GM12872 (cell line): ENCODE measurements around the gene PWP1.
A peak's percentile ranks its signal among the peaks of the same experiment; 100 is the strongest.

Experiments used
- CTCF ChIP-seq: IDR thresholded peaks from 3 replicates; pipeline ENCODE4 v1.5.1; 2011; ENCODE audit warnings: low read depth, mild to moderate bottlenecking, low read length, moderate library complexity; ENCODE audit not compliant: insufficient read depth

PWP1 gene

GRCh38 chr12:107684029-107684795 is 1.4 kb upstream of the PWP1 start:
- no peak for TF ChIP-seq CTCF

DNA sequence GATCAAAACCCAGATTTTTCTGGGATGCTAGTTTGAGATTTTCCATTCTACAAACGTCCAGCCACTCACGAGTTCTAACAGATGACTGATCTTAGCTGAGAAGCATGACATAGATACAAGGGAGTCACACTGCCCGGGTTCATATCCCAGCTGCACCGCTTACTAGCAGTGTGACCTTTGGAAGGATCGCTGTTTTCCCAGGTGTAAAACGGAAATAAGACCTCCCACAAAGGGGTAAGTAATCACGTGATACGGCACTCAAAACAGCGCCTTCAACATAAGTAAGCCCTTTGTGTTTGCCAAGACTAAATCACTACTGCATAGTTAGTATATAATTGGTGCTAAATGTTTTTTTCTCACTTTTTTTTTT is 624 bp upstream of the PWP1 start:
- TF ChIP-seq CTCF = no peak

DNA sequence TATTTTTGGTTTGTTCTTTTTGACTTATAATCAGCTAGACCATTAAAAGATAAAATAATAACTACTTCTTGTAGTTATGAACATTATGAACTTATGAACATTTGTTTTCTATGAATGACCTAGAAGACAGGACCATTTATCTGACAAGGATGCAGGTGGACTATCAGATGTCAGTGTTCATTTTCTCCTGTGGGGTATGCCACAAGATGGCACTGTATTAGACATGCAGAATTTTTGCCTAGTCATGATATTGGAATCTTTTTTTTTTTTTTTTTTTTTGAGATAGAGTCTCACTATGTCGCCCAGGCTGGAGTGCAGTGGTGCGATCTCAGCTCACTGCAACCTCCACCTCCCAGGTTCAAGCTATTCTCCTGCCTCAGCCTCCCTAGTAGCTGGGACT is 10.2 kb downstream of the PWP1 start:
- 0 out of 3 replicates have a peak, but pooled peaks have one; percentile 9 for TF ChIP-seq CTCF

DNA sequence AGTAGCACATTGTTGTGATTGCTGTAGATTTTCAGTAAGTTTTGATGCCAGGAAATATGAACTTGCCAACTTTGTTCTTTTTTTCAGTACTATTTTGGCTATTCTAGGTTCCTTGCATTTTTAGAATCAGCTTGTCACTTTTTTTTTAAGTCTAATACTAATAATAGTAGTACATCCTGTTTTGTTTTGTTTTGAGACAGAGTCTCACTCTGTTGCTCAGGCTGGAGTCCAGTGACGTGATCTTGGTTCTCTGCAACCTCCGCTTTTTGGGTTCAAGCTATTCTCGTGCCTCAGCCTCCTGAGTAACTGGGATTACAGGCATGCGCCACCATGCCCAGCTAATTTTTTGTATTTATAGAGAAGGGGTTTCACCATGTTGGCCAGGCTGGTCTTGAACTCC is 16.5 kb downstream of the PWP1 start:
- TF ChIP-seq CTCF = no peak

GRCh38 chr12:107704041-107704440 is 18.4 kb downstream of the PWP1 start:
- no peak for TF ChIP-seq CTCF

DNA sequence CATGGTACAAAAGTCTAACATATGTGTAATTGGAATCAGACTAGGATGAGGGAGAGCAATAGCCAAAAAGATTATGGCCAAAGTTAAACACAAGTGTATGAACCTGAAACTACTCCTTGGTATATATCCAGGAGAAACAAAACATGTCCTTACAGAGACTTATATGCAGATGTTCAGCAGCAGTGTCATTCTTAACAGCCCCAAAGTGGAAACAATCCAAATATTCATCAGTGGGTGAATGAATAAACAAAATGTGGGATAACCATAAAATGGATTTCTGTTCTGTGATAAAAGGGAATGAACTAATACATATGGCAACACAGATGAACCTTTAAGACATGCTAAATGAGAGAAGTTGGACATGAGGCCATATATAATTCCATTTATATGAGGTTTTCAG is 30.2 kb downstream of the PWP1 start:
- no peak for TF ChIP-seq CTCF

GRCh38 chr12:107718606-107719005 is 33.0 kb downstream of the PWP1 start:
- TF ChIP-seq CTCF = no peak
